Gastrocnemius medialis (tissue), 4 donors: ENCODE results near the gene NANOG.

Source experiments
- CTCF ChIP-seq, 5 experiments: fragments of 450-650 bp in 3 of 5; fragments of 200-600 bp in 2 of 5; sonication (generic) in 2 of 5; IDR thresholded peaks in 4 of 5; conservative IDR thresholded peaks in 1 of 5; 1 replicate in 4 of 5; 2 replicates in 1 of 5; pipeline ENCODE4 v1.5.1; 2016 to 2019; ENCODE audit warnings: antibody characterized with exemption in 5 of 5, mild to moderate bottlenecking in 3 of 5, moderate library complexity in 3 of 5
- POLR2A ChIP-seq, 2 donors: fragments of 450-650 bp; IDR thresholded peaks; one replicate each; pipeline ENCODE4 v1.6.1; 2017; ENCODE audit warnings: antibody characterized with exemption in 2 of 2, mild to moderate bottlenecking in 2 of 2, moderate library complexity in 2 of 2

GRCh38 chr12:7751394-7751793 lies 37.8 kb upstream of the NANOG start:
- TF ChIP-seq CTCF (IDR thresholded peaks at IDR 0.05 in 4 of 5, conservative IDR thresholded peaks at IDR 0.05 in 1 of 5) = no peak
- no peak for TF ChIP-seq POLR2A (IDR thresholded peaks at IDR 0.05)
